ENCODE data around the gene DMRT3.
"Not testable (repeated sequence)": the region's sequence is repeated elsewhere in the genome, so short reads cannot be mapped to it uniquely, and the experiment has no call there.

The DMRT3 gene

DNA sequence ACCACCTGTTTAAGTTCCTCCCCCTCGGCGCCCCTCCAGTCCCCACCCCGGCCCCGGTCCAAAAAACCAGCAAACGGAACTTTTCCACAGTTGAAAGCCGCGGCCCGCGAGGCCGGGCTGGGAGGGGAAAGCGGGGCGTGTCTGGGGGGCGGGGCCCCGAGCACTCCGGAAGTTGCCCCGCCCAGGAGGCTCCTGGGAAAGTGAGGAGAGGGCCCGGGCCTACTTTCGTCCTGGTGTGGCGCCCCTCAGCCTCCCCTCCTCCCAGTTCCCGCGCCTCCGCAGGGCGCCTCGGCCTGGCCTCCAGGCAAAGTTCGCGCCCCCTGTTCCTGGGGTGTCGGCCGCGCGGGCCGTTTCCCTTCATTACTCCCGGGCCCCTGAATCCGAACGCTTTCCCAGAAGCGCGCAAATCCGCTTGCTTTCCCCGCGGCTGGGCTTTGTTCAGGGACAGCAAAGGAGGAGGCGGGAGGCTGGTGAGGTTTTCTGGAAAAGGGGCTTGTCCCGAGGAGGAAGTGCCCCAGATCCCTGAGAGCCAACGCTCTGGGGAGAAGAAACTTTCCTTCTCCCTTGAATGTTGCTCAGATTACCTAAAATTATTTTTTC lies 4.5 kb upstream of the DMRT3 start:
- no peak for DNase-seq

DNA sequence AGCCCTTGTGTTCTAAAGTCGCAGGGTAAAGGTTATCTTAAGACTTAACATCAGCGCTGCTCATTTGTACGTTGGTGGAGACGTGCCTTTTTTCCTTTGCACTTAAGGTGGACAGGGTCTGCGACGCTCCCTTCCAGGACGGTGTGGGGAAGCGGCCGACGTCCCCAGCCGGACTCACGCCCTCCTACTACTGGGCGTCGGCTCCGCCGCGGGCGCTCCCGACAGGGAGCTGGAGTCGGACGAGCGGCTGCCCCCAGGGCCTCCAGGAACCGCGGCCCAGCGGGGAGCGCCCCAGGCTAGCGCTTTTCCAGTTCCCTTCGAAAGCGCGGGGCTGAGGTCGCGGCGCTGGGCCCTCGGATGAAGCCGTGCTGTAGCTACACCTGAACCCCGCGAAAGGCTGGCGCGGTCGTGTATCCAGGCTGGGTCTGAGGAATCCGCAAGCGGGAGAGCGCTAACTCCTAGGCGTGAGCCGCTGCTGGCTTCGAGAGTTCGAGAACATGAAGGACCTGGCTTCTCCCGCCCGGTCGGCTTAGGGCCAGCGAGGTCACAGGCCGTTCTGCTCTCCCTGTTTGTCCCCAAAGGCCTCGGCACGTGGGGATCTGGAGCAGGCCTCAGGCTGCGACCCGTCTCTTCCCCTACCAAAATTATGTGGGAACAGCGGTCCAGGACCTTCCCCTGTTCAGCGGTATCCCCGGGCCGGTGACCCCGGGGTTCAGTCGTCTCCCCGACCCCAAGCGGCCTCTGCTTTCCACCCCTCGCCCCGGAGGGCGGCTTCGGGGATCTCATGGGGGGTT lies 3.8 kb upstream of the DMRT3 start:
- DNase-seq = no peak

DNA sequence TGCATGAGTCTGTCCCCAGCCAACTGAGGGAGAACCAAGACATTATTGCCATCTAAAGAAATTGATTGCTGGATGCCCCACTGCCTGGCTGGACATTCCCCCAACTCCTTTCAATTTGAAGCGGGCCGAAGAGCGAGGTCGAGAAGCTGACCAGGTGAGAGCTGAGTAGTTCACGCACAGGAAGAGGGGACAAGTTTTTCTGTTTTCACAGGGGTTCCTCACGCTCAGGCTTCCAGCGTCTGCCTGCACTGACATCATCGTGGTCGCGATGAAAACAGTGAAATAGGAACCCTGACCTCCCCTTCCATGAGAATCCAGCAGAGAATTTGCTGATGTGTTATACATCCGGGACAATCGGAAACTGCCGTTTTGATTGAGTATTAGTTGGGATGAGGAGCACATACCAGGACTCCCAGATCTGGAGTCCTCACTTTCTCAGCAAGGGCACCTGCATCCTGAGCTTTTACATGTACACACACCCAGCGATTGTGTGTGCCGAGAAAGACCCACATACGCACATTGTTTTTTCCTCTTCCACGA lies 3.1 kb upstream of the DMRT3 start:
- no peak for DNase-seq

DNA sequence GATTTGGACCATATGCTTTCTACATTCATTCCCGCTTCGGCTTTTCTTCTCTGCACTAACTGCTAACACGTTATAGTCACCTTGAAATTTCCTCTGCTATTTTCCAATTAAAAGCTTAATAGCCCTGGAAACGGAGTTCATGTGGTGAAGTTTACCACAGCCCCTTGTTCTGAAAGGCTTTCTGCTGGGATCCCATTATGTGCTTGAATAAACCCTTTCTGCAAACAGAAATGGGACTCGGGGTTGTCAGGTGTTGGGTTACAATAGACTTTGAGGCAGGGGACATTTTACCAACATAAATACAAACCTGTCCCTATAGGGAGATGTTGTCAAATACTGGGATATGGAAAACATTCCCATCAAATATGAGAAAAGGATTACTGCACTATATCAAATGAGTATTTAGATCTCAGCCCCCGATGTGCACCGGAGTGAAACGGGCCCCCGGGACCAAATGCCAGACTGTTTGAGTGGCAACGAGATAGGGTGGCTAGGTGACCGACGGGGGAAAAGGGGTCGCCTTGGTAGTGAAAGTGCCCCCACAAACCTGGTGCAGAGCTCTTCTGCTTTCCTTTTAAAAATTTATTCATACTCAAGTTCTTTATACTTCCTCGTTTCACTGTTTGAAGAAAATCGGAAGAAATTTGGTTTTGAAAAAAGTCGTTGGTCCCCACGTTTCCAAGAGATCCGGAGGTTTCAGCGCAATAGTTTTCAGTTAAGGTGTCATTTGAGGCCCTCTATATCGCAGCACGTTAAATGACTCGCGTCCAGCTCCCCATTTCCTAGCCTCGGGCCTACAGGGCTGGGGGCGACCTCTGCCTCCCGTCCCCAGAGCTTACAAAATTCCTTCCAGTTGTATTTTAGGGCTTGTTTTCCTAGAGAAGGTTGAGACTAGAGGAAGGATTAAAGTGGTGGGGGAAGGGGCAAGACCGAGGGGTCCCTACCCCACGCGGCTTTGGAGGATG lies 2.1 kb upstream of the DMRT3 start:
- DNase-seq = no peak

DNA sequence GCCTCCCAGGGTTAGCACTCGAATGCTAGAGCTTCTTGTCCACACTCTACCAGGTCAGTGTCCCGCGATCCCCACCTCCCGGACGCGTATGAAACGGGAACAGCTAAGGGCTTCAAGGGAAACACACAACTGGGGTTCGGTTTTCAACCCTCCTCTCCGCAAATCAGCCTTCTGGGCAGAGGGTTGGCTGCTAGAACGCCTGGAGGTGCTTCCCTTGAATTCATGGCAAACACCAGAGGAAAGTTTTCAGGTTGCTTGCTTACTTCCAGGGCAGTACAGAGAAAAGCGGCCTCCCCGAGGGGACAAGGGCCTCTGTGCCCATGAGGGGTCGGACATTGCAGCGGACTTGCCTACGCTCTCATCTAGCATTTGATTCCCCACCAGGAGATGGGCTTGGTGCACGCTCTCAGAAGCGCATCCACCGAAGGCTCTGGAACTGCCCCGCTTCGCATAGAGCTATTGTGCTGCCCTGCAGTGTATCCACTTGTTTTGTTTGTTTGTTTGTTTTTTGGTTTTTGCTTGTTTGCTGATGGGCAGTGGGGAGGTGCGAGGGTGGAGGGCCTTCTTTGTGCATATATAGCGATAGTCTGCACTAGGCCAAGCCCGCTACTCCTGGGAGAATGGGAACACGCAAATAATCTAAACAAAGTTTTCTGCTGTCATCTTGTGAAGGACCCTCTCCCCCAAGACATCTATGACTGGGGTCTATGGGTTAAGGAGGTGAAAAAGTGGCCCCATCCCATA lies 1.3 kb upstream of the DMRT3 start:
- DNase-seq = no peak

DNA sequence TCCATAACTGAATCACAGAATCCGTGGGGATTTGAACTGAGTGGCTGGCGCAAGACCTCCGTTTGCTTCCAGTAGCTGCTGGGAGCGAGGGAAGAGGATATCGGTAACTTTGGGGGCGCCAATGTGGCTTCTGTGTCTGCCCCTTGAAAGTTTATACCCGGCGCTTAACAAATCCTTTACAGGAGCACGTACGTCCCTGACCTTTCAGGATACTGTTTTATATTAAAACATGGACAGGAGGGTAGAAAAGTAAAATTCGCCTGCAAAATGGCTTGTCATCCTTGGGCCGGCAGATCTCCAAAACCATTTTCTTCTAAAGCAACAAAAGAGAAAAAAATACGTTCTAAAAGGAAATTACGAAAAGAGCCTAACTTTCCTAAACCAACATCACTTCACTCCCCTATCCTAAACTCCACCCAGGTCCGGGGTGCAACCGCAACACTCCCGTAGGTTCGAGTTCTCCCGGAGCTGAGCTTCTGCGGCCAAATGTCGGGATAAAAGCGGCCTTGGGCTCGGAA lies 656 bp upstream of the DMRT3 start:
- DNase-seq = no peak

DNA sequence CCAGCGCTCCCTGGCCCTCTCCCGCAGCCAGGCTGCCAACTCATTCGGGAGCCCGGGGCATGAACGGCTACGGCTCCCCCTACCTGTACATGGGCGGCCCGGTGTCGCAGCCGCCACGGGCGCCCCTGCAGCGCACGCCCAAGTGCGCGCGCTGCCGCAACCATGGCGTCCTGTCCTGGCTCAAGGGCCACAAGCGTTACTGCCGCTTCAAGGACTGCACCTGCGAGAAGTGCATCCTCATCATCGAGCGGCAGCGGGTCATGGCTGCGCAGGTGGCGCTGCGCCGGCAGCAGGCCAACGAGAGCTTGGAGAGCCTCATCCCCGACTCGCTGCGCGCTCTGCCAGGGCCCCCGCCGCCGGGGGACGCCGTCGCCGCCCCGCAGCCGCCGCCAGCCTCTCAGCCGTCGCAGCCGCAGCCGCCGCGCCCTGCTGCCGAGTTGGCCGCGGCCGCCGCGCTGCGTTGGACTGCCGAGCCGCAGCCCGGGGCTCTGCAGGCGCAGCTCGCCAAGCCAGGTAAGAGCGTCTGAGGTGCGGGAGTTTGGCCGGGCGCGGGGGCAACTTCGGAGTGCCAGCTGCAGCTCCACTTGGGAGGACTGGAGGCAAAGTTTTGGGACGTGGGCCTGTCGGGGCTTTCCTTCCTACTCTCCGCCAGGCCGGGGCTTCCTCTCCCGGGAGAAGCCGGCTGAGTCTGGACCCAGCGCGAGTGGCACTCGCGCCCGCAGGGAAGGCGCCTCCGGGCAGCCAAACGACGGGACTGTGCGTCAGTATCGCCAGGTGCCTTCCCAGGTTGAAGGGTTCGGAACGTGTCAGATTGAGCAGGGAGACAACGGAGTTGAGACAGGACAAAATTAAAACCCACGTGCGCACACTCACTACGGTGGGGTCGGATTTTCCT lies 735 bp downstream of the DMRT3 start:
- DNase-seq = no peak

DNA sequence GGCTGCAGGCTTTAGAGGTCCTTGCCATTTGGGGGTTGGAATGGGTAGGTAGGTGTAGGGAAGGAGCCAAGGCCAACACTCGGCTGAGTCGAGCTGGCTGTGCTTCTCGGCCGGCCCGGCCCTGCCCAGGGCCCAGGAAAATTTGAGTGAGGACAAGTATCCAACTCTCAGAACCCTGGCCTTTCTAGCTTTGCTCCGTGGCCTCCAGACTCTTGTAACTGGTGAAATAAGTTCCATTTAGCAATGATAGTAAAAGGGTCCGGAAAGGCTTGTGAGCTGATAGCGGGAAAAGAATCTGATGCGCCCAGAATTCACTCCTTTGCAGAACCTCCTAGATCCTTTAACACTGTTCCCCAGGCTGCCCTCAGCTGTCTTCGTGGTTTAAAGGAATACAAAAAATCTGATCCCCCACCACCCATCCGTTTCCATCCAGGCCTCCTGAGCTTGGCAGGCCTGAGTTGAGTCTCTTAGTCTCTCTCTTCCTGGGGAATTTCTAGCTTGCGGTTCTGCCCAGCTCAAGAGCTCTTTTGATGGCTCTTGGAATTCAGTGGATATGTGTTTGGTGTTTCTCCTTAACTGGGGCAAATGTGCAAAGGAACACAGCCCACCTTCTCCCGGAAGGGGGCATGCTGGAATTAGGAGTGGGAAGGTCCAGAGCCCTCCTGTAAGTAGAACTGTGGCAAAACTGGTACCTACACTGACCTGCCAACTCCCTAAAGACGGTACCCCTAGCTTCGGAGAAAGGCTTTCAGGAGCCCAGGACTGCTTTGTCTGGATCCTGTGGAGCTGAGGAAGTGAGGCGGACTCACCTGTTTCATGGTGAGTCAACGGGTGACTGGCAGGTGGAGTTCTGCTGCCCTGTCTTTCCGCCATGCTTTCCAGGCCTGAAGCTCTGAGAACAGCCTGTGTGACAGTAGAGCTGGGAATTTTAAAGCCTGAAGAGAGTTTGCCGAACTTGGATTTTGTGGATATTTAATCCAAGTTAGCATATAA lies 1.7 kb downstream of the DMRT3 start:
- no peak for DNase-seq

DNA sequence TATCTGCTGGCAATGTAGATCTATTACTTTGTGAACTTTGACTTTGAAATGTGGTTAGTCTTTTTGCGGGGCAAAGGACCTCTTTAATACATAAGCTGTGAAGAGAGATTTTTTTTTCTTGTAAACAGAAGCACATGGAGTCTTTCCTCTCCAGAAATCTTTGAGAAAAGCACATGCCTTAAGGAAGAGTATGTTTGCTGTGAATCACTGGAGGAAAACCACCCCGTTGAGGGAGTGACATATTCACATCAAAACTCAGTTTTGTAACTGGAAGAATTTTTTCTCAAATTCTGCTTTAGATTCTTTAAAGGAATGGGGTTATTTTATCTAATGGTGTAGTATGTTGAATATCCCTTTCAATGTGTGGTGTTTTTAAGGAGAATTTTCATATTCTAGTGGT lies 3.5 kb downstream of the DMRT3 start:
- no peak for DNase-seq

DNA sequence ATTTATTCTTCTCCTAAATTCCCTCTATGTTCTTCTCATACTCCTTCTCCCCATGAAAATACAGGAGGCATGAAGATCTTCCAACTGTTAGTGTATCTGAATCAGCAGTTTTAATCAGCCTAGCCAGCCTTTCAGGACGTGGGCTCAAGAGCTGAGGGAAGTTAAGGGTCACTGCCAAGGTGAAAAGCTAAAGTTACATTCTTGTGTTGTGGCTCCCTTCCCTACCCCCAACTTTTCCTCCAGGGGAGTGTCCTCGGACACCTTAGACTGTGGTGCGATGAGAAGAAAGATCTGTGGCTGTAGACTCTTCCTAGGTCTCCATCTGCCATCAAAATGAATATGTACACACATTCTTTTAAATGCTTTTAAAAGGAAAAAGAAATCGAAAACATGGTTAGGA lies 4.2 kb downstream of the DMRT3 start:
- no peak for DNase-seq

DNA sequence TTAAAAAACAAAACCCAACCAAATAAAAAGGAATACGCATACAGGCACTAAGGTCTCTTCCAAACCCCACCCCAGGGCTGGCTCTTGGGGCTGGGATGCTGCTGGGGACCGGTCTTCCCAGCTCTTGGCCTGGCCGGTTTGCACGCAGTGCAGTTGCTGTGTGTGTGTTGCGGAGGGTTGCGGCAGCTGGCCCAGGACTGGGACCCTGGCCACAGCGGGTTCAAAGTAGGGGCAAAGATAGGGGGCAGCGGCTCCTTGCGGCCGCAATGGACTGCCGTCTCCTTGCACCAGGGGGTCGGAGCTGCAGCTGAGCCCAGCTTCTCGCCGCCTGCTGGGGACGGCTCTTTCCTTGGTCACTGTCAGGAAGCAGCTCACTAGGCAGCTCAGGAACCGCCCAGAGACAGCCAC lies 5.0 kb downstream of the DMRT3 start:
- DNase-seq = no peak

DNA sequence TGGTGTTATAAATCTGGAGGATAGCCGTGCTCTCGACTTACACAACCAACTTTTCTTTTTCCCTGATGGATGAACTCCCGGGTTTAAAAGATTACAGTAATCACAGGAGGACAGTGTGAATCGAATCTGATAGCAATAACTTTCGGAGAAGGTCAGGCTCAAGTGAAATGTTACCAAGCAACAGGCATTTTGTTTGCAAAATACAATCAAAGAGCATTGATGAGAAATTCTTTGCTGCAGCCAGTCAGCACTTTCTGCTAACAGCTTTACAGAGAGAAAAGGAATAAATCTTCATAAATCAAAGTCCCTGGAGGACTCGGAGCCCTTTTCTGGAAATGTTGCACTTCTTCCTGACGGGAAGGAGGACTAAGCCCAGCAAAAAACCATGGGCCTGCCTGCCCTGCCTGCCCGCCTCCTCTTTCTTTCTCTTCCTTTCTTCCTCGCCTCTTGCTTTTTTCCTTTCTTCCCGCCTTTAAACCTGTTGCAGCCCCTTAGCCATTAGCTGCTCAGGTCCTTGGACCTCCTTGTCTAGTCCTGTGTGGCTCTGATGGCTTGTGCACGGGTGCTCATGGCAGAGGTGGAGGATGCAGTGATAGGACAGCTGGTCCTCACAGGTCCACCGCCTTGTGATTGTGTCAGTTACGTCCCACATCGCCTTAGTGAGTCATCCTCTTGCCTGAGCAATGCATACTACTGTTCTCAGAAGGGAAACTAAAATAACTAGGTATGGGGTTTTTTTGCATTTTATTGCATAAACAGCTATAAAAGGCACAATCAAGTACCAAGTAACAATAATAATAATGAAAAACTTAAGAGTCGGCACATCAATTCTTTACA lies 6.2 kb downstream of the DMRT3 start:
- DNase-seq = no peak

DNA sequence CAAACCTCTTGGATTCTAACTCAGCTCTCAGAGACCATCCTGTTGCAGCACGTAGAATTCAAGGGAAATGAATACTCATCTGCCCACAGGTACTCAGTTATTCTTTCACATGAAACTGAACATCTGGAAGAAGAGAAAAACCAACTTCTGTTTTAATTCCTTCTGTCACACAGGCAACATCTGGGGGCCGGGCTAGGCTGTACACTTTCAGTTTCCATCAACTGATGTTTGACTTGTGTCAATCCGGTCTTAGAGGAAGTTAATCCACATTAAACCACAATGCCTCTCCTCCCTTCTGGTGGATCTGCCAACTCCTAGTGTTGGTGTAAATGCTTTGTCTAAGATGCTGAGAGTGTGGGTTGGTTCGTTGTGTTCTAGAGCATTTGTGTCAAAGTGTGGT lies 17.6 kb downstream of the DMRT3 start:
- DNase-seq = no peak

DNA sequence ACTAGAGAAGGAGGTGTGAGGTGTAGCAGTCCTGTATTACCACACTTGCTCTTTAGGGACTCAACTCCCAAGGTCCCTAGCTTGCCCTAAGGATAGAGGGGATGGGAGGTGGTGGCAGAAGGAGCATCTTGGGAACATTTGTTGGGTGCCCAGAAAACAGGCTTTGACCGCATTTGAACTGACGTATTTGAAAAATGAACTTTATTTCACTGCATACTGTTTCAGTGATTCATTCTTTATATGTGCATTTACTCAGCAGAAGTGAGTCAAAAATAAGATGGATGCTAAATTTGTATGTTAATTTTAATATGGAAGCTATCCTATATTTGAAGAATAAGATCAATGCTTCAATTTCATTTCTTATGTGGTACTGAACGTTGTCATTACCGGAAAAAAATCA lies 18.7 kb downstream of the DMRT3 start:
- no peak for DNase-seq

DNA sequence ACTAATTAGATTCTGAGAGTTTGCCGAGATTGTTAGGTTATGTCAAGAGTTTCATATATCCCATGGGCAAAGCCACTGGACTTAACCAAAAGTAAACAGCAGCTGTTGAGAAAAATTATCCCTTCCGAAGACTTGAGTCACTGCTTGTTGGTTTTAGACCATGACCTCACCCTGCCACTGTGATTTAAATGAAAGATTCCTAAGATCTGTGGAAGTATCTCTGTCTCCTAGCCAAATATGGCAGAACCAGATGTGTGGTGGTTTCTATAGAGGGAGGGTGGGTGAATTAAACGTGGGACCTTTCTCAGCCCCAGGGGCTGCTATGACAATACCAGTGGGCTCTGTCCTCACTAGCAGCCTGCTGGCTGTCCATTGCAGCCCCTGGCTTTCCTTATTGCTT lies 19.3 kb downstream of the DMRT3 start:
- no peak for DNase-seq

DNA sequence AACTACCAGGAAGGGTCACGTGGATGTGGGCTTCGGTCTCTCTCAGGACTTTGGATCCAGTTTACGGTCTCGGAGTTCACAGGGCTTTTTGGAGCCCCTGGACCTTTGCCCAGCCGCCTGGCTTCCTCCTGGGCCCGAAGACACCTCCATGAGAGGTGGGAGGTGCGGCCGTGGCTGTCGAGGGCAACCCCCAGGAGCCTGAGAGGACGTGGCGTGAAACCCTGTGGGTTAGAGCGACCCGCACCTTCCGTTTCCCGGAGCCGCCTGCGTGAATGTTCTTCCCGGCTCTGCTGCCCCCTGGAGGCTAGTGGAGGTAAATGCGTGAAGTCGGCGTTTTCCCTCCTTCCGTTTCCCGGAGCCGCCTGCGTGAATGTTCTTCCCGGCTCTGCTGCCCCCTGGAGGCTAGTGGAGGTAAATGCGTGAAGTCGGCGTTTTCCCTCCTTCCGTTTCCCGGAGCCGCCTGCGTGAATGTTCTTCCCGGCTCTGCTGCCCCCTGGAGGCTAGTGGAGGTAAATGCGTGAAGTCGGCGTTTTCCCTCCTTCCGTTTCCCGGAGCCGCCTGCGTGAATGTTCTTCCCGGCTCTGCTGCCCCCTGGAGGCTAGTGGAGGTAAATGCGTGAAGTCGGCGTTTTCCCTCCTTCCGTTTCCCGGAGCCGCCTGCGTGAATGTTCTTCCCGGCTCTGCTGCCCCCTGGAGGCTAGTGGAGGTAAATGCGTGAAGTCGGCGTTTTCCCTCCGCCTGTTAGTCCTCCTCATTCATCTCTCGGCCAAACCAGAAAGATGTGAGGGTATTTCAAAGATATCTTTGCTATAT lies 22.1 kb downstream of the DMRT3 start:
- DNase-seq = not testable (repeated sequence)

DNA sequence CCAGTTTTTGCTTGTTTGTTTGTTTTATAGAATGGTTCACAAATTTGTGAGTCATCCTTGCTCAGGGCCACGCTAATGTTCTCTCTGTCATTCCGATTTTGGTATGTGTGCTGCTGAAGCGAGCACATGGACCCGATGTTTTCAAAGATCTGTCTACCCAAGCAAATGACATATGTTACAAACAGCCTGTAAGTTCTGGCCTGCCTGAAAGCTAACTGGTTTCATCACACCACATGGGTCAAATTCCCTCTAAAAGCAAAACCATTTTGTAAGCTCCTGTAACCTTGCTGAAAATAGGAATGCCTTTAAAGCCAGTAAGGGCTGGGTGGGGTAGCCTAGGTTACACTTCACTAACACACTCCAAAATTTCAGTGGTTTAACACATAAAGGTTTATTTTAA lies 25.4 kb downstream of the DMRT3 start:
- no peak for DNase-seq

DNA sequence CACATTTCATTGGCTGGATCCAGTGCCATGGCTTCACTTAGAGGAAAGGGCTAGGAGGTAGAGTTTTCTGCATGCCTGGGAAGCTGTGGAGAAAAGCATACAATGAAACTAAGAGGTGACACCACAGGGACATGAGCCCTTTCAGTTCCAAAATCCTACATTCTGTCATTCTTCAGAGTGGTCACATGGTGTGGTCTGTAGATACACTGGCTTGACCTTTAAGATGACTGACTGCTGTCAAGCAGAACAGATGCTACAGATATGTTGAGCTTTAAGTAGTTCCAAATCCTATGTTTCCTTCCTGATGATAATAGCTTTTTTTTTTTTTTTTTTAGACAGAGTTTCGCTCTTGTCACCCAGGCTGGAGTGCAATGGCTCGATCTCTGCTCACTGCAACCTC lies 26.2 kb downstream of the DMRT3 start:
- DNase-seq = no peak

Data from amniotic stem cell (primary cell).